Left lung (tissue), 10 donors: ENCODE results near the gene RASGRF2. TPM values are rescaled to one million over a fixed set of nuclear protein-coding genes. Genes with fewer than 3 reads are reported as not detected.

Source experiments
- ATAC-seq: fragments of 200-7000 bp; cut with Tn5 transposase; one replicate; pipeline ENCODE4 v1.9.1; 2020; ENCODE audit warnings: moderate library complexity
- DNase-seq, 4 donors: peaks; one replicate each; pipeline ENCODE4 v3.0.0-alpha.2; 2013 to 2020
- H3K27ac ChIP-seq, 2 donors: fragments of 200-600 bp; sonication (generic) in 1 of 2; one replicate each; pipeline versions ENCODE4 v1.5.0 to v1.8.0; 2020 to 2021
- H3K27me3 ChIP-seq, 2 donors: fragments of 200-600 bp; sonication (generic) in 1 of 2; one replicate each; pipeline versions ENCODE4 v1.5.0 to v1.8.0; 2020 to 2021
- H3K36me3 ChIP-seq, 2 donors: fragments of 200-600 bp; sonication (generic) in 1 of 2; one replicate each; pipeline versions ENCODE4 v1.5.0 to v1.8.0; 2020 to 2021
- H3K4me1 ChIP-seq, 2 donors: fragments of 200-600 bp; one replicate each; pipeline ENCODE4 v1.8.0; 2021
- H3K4me3 ChIP-seq, 2 donors: fragments of 200-600 bp; sonication (generic) in 1 of 2; one replicate each; pipeline versions ENCODE4 v1.5.0 to v1.8.0; 2020 to 2021; ENCODE audit warnings: mild to moderate bottlenecking in 1 of 2
- H3K9me3 ChIP-seq, 2 donors: fragments of 200-600 bp; sonication (generic) in 1 of 2; one replicate each; pipeline versions ENCODE4 v1.5.0 to v1.8.0; 2020 to 2021
- intact Hi-C, 2 donors: fragments of 100-400 bp; cut with DNase I; formaldehyde crosslinking; loops; one replicate each; pipeline versions ENCODE4 v1.11.2 to v1.14.2; 2022
- polyA plus RNA-seq, 6 donors: library from polyadenylated mRNA; unstranded; fragments of 120-200 nt; gene quantifications; one replicate each; pipeline ENCODE4 v1.2.1, GENCODE V29; 2013; ENCODE audit not compliant: insufficient read length in 6 of 6
- total RNA-seq, 2 donors: library from RNA; stranded (reverse); fragmentation: NEBNext Ultra II Directional; extraction: Animal tissue kit (Norgen Biotek cat#: 25700); gene quantifications; one replicate each; pipeline ENCODE4 v1.2.1, GENCODE V29; 2021
- TF ChIP-seq, protein P1 (sequence below), 2 donors: fragments of 200-600 bp; sonication (generic) in 1 of 2; IDR thresholded peaks; one replicate each; pipeline versions ENCODE4 v1.5.0 to v1.8.0; 2021; ENCODE audit warnings: antibody characterized with exemption in 2 of 2
- donor health status: DM: no; HTN: yes; CAD: no.
- donor health status: DM: no; HTN: no; CAD: no.

RASGRF2 gene
- total and polyA plus RNA-seq, 8 donors: 1.3 to 7.5 (median 2.8) TPM

DNA sequence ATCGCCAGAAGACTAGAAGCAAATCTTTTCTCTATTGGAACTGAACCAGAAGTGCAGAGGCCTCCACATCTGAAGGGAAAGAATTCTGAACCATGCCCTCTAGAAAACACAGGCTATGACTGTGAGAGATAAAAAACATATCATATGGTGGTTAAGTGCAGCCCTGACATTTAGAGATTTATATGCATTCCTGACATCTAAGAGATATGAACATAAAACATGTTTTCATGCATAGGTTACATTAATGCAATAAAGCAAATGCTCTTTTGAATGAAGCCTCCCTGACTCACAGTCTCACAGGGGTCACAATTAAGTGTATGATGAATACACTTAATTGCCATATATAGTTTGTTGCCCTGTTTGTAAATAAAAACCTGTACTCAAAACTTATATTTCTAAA, 244.0 kb downstream of the RASGRF2 start:
- Histone ChIP-seq H3K4me1 (no peaks in the 10 kb centered on the region), H3K27me3 (no peaks in the 10 kb centered on the region), H3K27ac (no peak overlapping the region), H3K9me3 (no peaks in the 10 kb centered on the region), H3K4me3 (no peak overlapping the region), H3K36me3 (no peaks in the 10 kb centered on the region)
- TF ChIP-seq, protein P1, sequence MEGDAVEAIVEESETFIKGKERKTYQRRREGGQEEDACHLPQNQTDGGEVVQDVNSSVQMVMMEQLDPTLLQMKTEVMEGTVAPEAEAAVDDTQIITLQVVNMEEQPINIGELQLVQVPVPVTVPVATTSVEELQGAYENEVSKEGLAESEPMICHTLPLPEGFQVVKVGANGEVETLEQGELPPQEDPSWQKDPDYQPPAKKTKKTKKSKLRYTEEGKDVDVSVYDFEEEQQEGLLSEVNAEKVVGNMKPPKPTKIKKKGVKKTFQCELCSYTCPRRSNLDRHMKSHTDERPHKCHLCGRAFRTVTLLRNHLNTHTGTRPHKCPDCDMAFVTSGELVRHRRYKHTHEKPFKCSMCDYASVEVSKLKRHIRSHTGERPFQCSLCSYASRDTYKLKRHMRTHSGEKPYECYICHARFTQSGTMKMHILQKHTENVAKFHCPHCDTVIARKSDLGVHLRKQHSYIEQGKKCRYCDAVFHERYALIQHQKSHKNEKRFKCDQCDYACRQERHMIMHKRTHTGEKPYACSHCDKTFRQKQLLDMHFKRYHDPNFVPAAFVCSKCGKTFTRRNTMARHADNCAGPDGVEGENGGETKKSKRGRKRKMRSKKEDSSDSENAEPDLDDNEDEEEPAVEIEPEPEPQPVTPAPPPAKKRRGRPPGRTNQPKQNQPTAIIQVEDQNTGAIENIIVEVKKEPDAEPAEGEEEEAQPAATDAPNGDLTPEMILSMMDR (IDR thresholded peaks at IDR 0.05): no peak
- ATAC-seq (no peak), DNase-seq (no peak)
- intact Hi-C loops: no loop called here

GRCh38 chr5:81205058-81205457, 244.9 kb downstream of the RASGRF2 start:
- Histone ChIP-seq H3K4me1 (no peaks in the 10 kb centered on the region), H3K36me3 (no peaks in the 10 kb centered on the region), H3K9me3 (no peaks in the 10 kb centered on the region), H3K4me3 (no peak overlapping the region), H3K27me3 (no peaks in the 10 kb centered on the region), H3K27ac (no peak overlapping the region)
- DNase-seq (no peak), ATAC-seq (no peak)
- intact Hi-C loops: no loop called here
- TF ChIP-seq, protein P1 (IDR thresholded peaks at IDR 0.05): no peak

- Histone ChIP-seq H3K4me3 (no peak overlapping the region), H3K9me3 (no peaks in the 10 kb centered on the region), H3K27me3 (no peaks in the 10 kb centered on the region), H3K36me3 (no peaks in the 10 kb centered on the region), H3K27ac (no peak overlapping the region), H3K4me1 (no peaks in the 10 kb centered on the region)
- intact Hi-C loops: no loop called here
- TF ChIP-seq, protein P1 (IDR thresholded peaks at IDR 0.05): no peak
- DNase-seq (no peak), ATAC-seq (no peak)
Measured at GRCh38 chr5:81207009-81207408, 246.8 kb downstream of the RASGRF2 start.

GRCh38 chr5:81208904-81209303, 248.7 kb downstream of the RASGRF2 start:
- H3K4me1 ChIP-seq: no peaks in the 10 kb centered on the region
- H3K4me3 ChIP-seq: no peak overlapping the region
- H3K36me3 ChIP-seq: no peaks in the 10 kb centered on the region
- ATAC-seq: no peak
- H3K27ac ChIP-seq: no peak overlapping the region
- DNase-seq: no peak
- TF ChIP-seq, protein P1 (IDR thresholded peaks at IDR 0.05): no peak
- no peaks in the 10 kb centered on the region for H3K27me3 ChIP-seq
- intact Hi-C loops: no loop called here
- no peaks in the 10 kb centered on the region for H3K9me3 ChIP-seq

DNA sequence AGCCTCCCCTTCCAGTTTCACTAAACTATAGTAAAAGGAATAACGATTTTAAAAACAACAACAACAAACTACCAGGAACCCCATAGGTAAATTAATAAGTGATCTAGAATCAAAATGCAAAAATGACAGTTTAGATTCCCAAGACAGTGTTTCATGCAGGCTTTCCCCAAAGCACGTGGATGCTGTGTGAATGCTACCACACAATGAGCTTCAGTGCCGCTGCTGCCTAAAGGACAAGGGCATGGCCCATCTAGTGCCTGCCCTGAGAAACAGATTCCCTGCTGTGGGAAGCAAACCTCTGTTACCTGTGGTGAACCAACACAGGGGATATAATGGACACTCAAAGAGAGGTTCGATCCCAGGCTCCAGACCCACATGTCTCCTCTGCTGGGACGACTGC, 249.2 kb downstream of the RASGRF2 start:
- TF ChIP-seq, protein P1 (IDR thresholded peaks at IDR 0.05): no peak
- Histone ChIP-seq H3K9me3 (no peaks in the 10 kb centered on the region), H3K27ac (no peak overlapping the region), H3K27me3 (no peaks in the 10 kb centered on the region), H3K4me3 (no peak overlapping the region), H3K4me1 (no peaks in the 10 kb centered on the region), H3K36me3 (no peaks in the 10 kb centered on the region)
- intact Hi-C loops: no loop called here
- ATAC-seq (no peak), DNase-seq (no peak)
